ENCODE data around the gene C16orf92. TPM values are rescaled to one million over a fixed set of nuclear protein-coding genes. Genes with fewer than 3 reads are reported as not detected.

C16orf92 gene
- total and polyA plus RNA-seq, 2 experiments from 2014 or later: not detected

DNA sequence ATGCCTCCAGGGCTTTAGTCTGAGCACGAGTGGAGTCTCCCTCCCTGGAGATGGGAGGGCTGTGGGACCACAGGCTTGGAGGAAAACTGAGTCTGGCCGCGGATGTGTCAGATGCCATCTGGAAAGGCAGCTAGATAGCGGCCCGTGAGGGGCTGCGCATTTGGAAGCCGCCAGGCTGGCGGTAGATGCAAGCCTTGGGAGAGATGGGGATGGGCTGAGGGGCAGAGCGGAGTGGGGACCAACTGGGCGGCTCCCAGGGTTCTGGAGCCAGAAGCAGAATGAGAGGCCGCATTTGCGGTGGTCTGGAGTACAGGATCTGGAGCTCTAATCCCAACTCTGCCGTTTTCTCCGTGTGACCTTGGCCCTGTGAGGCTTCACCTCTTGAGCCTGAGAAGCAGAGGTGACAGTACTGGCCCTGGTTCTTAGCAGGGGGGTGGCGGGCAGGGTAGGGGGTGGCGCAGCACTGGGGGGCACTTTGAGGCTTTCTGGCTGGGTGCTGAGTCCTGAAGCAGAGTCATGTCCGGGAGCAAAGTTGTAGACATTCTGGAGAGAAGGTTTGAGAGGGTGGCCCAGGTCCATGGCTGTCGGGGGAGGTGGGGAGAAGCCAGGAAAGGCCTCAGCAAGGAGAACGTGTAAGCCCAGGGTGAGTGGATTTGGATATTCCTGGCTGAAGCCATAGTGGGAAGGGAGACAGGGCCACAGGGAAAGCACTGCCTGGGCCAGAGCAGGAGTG lies 20.2 kb upstream of the C16orf92 start:
- no peaks in the 10 kb centered on the region for H3K9me3 ChIP-seq (ENCODE audit: low read depth)
- no peak for DNase-seq (ENCODE audit: low read depth in 1 of 2, low spot score in 1 of 2)
- H3K27ac ChIP-seq: no peak overlapping the region
- H3K4me1 ChIP-seq (ENCODE audit: low read depth): no peaks in the 10 kb centered on the region
- TF ChIP-seq, protein P1, sequence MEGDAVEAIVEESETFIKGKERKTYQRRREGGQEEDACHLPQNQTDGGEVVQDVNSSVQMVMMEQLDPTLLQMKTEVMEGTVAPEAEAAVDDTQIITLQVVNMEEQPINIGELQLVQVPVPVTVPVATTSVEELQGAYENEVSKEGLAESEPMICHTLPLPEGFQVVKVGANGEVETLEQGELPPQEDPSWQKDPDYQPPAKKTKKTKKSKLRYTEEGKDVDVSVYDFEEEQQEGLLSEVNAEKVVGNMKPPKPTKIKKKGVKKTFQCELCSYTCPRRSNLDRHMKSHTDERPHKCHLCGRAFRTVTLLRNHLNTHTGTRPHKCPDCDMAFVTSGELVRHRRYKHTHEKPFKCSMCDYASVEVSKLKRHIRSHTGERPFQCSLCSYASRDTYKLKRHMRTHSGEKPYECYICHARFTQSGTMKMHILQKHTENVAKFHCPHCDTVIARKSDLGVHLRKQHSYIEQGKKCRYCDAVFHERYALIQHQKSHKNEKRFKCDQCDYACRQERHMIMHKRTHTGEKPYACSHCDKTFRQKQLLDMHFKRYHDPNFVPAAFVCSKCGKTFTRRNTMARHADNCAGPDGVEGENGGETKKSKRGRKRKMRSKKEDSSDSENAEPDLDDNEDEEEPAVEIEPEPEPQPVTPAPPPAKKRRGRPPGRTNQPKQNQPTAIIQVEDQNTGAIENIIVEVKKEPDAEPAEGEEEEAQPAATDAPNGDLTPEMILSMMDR (IDR thresholded peaks at IDR 0.05; ENCODE audit: low read depth, low read length): no peak
- H3K36me3 ChIP-seq: no peaks in the 10 kb centered on the region
- no peak overlapping the region for H3K4me3 ChIP-seq
- no peaks in the 10 kb centered on the region for H3K27me3 ChIP-seq

DNA sequence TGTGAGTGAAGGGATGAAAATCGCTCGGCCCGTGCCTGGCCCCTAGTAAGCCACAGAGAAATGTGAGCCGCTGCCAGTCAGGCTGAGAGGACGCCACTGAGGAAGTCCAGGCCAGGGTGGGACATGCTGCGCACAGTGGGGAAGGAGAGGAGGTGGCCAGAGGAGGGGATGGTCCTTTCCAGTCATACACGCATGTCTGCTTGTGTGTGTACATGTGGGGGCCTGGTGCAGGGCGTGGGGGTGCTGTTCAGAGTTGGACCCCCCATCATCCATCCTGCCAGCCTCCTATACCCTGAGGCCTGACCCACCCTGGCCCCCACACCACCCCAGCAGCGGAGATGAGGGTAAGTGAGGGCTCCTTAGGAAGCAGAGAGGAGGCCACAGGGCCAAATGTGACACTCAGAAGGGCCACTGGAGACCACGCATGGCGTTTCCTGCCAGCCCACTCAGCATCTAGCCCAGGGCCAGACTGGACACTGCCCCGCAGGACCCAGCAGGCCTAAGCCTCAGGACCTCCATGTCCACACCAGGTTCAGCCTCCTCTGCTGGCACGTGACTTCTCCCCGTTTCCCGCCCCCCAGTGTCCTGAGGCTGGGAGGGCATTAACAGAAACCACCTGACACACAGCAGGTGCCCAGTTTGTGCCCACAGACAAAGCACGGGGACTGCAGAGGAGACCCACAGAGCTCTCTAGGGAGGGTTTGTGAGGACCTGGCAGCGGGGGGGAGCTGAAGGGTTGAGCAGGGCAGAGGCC lies 19.2 kb upstream of the C16orf92 start:
- no peak for DNase-seq (ENCODE audit: low read depth in 1 of 2, low spot score in 1 of 2)
- no peaks in the 10 kb centered on the region for H3K36me3 ChIP-seq
- no peaks in the 10 kb centered on the region for H3K9me3 ChIP-seq (ENCODE audit: low read depth)
- TF ChIP-seq, protein P1 (IDR thresholded peaks at IDR 0.05; ENCODE audit: low read depth, low read length): no peak
- H3K27ac ChIP-seq: no peak overlapping the region
- H3K4me3 ChIP-seq: no peak overlapping the region
- H3K4me1 ChIP-seq (ENCODE audit: low read depth): no peaks in the 10 kb centered on the region
- peaks cover under 1% of the 10 kb centered on the region for H3K27me3 ChIP-seq

DNA sequence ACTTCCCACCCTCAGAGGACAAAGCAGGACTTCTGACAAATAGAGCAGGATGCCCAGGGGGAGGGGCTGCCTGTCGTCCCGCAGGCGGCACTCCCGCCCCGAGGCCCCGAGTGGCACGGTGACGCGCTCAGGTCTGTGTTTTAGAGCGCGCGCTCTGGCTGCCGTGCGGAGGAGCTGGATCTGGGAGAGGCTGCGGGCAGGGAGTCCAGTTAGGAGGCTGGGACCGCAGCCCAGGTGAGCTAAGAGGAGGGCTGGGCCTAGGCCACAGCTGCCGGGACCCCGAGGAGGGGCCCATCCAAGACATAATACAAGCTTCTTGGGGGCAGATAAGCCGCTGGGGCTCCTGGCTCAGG lies 18.6 kb upstream of the C16orf92 start:
- H3K36me3 ChIP-seq: no peaks in the 10 kb centered on the region
- H3K27ac ChIP-seq: no peak overlapping the region
- TF ChIP-seq, protein P1 (IDR thresholded peaks at IDR 0.05; ENCODE audit: low read depth, low read length): no peak

DNA sequence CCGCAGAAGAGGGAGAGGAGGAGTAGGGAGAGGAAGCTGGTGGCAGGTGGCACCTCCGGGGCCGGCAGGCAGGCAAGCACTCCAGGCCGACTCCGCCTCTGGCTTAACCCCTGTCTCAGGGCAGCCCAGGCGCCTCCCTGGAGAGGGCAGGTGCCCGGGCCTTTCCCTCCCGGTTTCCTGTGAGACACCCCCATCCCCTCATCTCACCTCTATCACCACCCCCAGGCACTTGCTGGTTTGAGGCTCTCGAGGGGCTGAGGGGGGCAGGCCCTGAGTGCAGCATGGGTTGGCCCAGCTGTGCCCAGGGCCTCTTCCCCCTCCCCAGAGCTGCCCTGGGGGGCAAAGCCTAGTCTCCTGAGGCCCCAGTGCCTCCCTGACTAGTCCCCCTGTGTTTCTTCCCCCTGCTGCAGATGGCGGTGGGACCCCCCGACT lies 18.2 kb upstream of the C16orf92 start:
- H3K27ac ChIP-seq: no peak overlapping the region
- no peaks in the 10 kb centered on the region for H3K36me3 ChIP-seq
- H3K27me3 ChIP-seq: peaks cover 11% of the 10 kb centered on the region
- DNase-seq (ENCODE audit: low read depth in 1 of 2, low spot score in 1 of 2): no peak
- H3K4me1 ChIP-seq (ENCODE audit: low read depth): no peaks in the 10 kb centered on the region
- TF ChIP-seq, protein P1 (IDR thresholded peaks at IDR 0.05; ENCODE audit: low read depth, low read length): no peak
- no peaks in the 10 kb centered on the region for H3K9me3 ChIP-seq (ENCODE audit: low read depth)
- H3K4me3 ChIP-seq: no peak overlapping the region

More for the DNA sequence above, 18.6 kb upstream of the C16orf92 start:
- H3K4me3 ChIP-seq: no peak overlapping the region
- peaks cover 6% of the 10 kb centered on the region for H3K27me3 ChIP-seq
- no peaks in the 10 kb centered on the region for H3K4me1 ChIP-seq (ENCODE audit: low read depth)
- no peaks in the 10 kb centered on the region for H3K9me3 ChIP-seq (ENCODE audit: low read depth)
- DNase-seq (ENCODE audit: low read depth in 1 of 2, low spot score in 1 of 2): no peak

DNA sequence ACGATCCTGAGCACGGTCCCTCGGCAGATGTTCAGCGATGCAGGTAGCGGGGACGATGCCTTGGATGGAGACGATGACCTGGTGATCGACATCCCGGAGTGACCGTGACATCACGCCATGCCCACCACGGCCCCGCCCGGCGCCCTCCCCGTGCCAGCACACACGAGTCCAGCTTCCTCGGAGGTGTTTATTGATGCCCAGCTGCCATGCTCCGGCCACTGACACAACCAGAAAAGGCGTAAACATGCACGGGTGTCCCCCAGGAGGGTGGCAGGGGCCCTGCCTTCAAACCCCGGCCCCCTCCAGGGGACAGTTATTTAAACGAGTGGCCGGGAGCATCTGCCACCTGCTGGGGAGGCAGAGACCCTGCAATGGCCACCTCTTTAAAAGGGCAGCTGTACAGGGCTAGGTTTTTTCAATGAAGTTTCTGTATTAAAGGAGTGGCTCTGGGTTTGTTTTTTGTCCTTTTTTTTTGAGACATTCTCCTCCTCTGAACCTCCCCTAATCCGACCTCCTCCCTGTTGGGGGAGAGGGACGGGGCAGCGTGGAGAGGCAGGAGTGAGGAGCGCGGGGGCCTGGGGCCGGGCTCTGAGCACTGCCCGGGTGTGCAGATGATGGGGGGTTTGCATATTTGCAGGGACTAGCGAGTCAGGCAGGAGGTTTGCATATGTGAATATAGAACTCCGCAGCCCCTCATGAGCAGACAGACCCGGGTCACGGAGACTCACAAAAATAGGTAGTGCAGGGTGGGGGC lies 17.5 kb upstream of the C16orf92 start:
- Histone ChIP-seq H3K36me3 (no peaks in the 10 kb centered on the region), H3K27ac (no peak overlapping the region), H3K9me3 (ENCODE audit: low read depth) (no peaks in the 10 kb centered on the region), H3K4me1 (ENCODE audit: low read depth) (no peaks in the 10 kb centered on the region), H3K4me3 (no peak overlapping the region), H3K27me3 (peaks cover 17% of the 10 kb centered on the region)
- DNase-seq (ENCODE audit: low read depth in 1 of 2, low spot score in 1 of 2): peak; percentile 52
- TF ChIP-seq, protein P1 (IDR thresholded peaks at IDR 0.05; ENCODE audit: low read depth, low read length): peak; percentile 83
